NCI-H2196 (cell line): Measurements from ENCODE around the gene MATR3.

Experiments
- DNase-seq: peaks from one replicate; lab custom pipeline; 2025; ENCODE audit not compliant: unreplicated experiment; lab: John Stamatoyannopoulos, UW

MATR3 gene

GRCh38 chr5:139272471-139273321, 20.8 kb upstream of the MATR3 start:
- DNase-seq: no peak

GRCh38 chr5:139273322-139273571, 20.3 kb upstream of the MATR3 start:
- no peak for DNase-seq

- DNase-seq: peak; percentile 89
These were observed 19.8 kb upstream of the MATR3 start for GRCh38 chr5:139273572-139274289.

GRCh38 chr5:139275536-139275935, 18.0 kb upstream of the MATR3 start:
- no peak for DNase-seq

- DNase-seq: no peak
These were observed 17.6 kb upstream of the MATR3 start for GRCh38 chr5:139275956-139276355.

GRCh38 chr5:139276426-139276825, 17.1 kb upstream of the MATR3 start:
- no peak for DNase-seq

- DNase-seq: no peak
These were observed 16.4 kb upstream of the MATR3 start for GRCh38 chr5:139277171-139277570.

GRCh38 chr5:139278540-139279274, 14.8 kb upstream of the MATR3 start:
- no peak for DNase-seq

- DNase-seq: no peak
These were observed 11.4 kb upstream of the MATR3 start for GRCh38 chr5:139282197-139282557.

- DNase-seq: no peak
These were observed 10.0 kb upstream of the MATR3 start for GRCh38 chr5:139283252-139284166.

- no peak for DNase-seq
These were observed 9.2 kb upstream of the MATR3 start for GRCh38 chr5:139284295-139284694.

- no peak for DNase-seq
These were observed 7.7 kb upstream of the MATR3 start for GRCh38 chr5:139285651-139286392.

- peak; percentile 33 for DNase-seq
These were observed 5.5 kb upstream of the MATR3 start for GRCh38 chr5:139287890-139288635.

GRCh38 chr5:139291051-139291450, 2.5 kb upstream of the MATR3 start:
- DNase-seq: no peak

- DNase-seq: no peak
These were observed 386 bp upstream of the MATR3 start for GRCh38 chr5:139293202-139293506.

GRCh38 chr5:139294374-139295165, 1.0 kb downstream of the MATR3 start:
- peak; percentile 68 for DNase-seq

- DNase-seq: no peak
These were observed 2.0 kb downstream of the MATR3 start for GRCh38 chr5:139295346-139296057.

- DNase-seq: no peak
These were observed 2.7 kb downstream of the MATR3 start for GRCh38 chr5:139296198-139296597.
